Vagina (tissue), 2 donors: ENCODE results near the gene GPC5.

Experiments used
- CTCF ChIP-seq, 3 experiments: fragments of 450-650 bp in 2 of 3; fragments of 200-600 bp in 1 of 3; sonication (generic) in 1 of 3; IDR thresholded peaks; one replicate each; pipeline ENCODE4 v1.5.1; 2017 to 2019; ENCODE audit warnings: antibody characterized with exemption in 3 of 3, mild to moderate bottlenecking in 2 of 3, moderate library complexity in 2 of 3
- POLR2A ChIP-seq, 2 donors: fragments of 450-650 bp; IDR thresholded peaks; one replicate each; pipeline ENCODE4 v1.6.1; 2017; ENCODE audit warnings: antibody characterized with exemption in 2 of 2, mild to moderate bottlenecking in 2 of 2, moderate library complexity in 2 of 2

GRCh38 chr13:92827503-92827902, 1429.1 kb downstream of the GPC5 start:
- TF ChIP-seq CTCF (IDR thresholded peaks at IDR 0.05) (no peak), POLR2A (IDR thresholded peaks at IDR 0.05) (no peak)
